SU-DHL-6 (cell line): ENCODE data around the gene NUDT3.

Experiments used
- H2AFZ ChIP-seq: fragments of 200-600 bp; sonication (generic); 2 replicates; pipeline ENCODE4 v1.6.1; 2014; ENCODE audit warnings: low read depth, mild to moderate bottlenecking, moderate library complexity, mixed read lengths, antibody characterized with exemption, low read length; ENCODE audit not compliant: severe bottlenecking
- H3F3A ChIP-seq: fragments of 200-600 bp; shearing (Covaris generic); 2 replicates; pipeline ENCODE4 v1.6.0; 2016; ENCODE audit warnings: antibody characterized with exemption, mild to moderate bottlenecking; ENCODE audit not compliant: insufficient read depth
- H3K27ac ChIP-seq: fragments of 200-600 bp; sonication (generic); 2 replicates; pipeline ENCODE4 v1.5.1; 2016; ENCODE audit warnings: low read depth, mild to moderate bottlenecking, low read length, moderate library complexity, mixed read lengths
- H3K27me3 ChIP-seq: fragments of 200-600 bp; sonication (generic), shearing (Covaris generic); 2 replicates; pipeline ENCODE4 v1.6.0; 2014; ENCODE audit warnings: mild to moderate bottlenecking, low read length
- H3K36me3 ChIP-seq: fragments of 200-600 bp; sonication (generic); 2 replicates; pipeline ENCODE4 v1.6.1; 2014; ENCODE audit warnings: mild to moderate bottlenecking, low read length, mixed read lengths
- H3K4me2 ChIP-seq: fragments of 300-600, 200-600 bp; shearing (Covaris generic), sonication (generic); 2 replicates; pipeline ENCODE4 v1.6.0; 2014; ENCODE audit warnings: low read length, low read depth, mild to moderate bottlenecking; ENCODE audit not compliant: poor library complexity, severe bottlenecking
- H3K4me3 ChIP-seq: fragments of 200-600 bp; sonication (generic); 2 replicates; pipeline ENCODE4 v1.5.1; 2014; ENCODE audit warnings: antibody characterized with exemption, low read length, mild to moderate bottlenecking, mixed read lengths; ENCODE audit not compliant: insufficient read depth, poor library complexity, severe bottlenecking
- H3K79me2 ChIP-seq: fragments of 200-600 bp; sonication (generic); 2 replicates; pipeline ENCODE4 v1.6.1; 2014; ENCODE audit warnings: mild to moderate bottlenecking, low read length, moderate library complexity; ENCODE audit not compliant: insufficient read depth
- H3K9ac ChIP-seq: fragments of 200-600 bp; sonication (generic); 2 replicates; pipeline ENCODE4 v1.7.0; 2014; ENCODE audit warnings: mild to moderate bottlenecking, low read length
- H3K9me2 ChIP-seq: fragments of 200-600 bp; sonication (generic); replicated peaks from 2 replicates; pipeline ENCODE4 v1.6.1; 2014; ENCODE audit warnings: low read length; ENCODE audit not compliant: insufficient read depth
- H3K9me3 ChIP-seq: fragments of 200-600 bp; sonication (generic); 2 replicates; pipeline ENCODE4 v1.6.1; 2014; ENCODE audit warnings: low read length, mixed read lengths; ENCODE audit not compliant: insufficient read depth
- H4K20me1 ChIP-seq: fragments of 200-600 bp; sonication (generic); 2 replicates; pipeline ENCODE4 v1.6.1; 2014; ENCODE audit warnings: low read depth, mild to moderate bottlenecking, antibody characterized with exemption, low read length, moderate library complexity, mixed read lengths
- EZH2phosphoT487 ChIP-seq: fragments of 200-600 bp; sonication (generic), shearing (Covaris generic); conservative IDR thresholded peaks from 2 replicates; pipeline ENCODE4 v1.6.1; 2018; ENCODE audit warnings: mild to moderate bottlenecking, antibody characterized with exemption, low read length, moderate library complexity, mixed read lengths
- TF ChIP-seq, protein P1 (sequence below): fragments of 200-600 bp; sonication (generic); IDR thresholded peaks from one replicate; pipeline ENCODE4 v1.5.1; 2017; ENCODE audit warnings: antibody characterized with exemption, mild to moderate bottlenecking, low read length, moderate library complexity; ENCODE audit not compliant: insufficient read depth, poor library complexity, severe bottlenecking

The NUDT3 gene

DNA sequence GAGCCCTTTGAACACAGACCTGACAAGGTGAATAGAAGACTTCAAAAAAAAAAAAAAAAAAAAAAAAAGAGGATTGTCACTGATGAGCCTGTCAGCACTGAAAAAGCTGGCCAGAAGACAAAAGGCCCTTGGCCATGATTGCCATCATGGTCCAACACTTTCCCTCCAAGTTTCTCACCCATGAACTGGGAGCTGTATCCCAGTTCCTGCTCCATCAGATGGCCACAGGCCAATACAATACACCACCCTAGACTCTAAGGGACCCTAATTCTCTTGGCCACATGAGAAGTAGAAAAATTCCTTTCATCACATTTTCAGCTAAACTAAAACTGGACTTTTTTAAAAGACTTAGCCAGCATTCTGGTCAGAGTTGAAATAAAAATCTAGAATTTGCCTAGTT lies 50.2 kb downstream of the NUDT3 start:
- Histone ChIP-seq H2AFZ (no peak overlapping the region), H4K20me1 (no peaks in the 10 kb centered on the region), H3F3A (no peaks in the 10 kb centered on the region), H3K27me3 (no peaks in the 10 kb centered on the region), H3K9ac (no peak overlapping the region), H3K9me2 (no peaks in the 10 kb centered on the region), H3K9me3 (no peaks in the 10 kb centered on the region), H3K4me2 (no peak overlapping the region), H3K79me2 (peaks cover 64% of the 10 kb centered on the region), H3K36me3 (no peaks in the 10 kb centered on the region; the same call in 1 of the 2 replicates), H3K4me3 (no peak overlapping the region), H3K27ac (no peak overlapping the region)
- no peak for TF ChIP-seq EZH2phosphoT487
- TF ChIP-seq, protein P1, sequence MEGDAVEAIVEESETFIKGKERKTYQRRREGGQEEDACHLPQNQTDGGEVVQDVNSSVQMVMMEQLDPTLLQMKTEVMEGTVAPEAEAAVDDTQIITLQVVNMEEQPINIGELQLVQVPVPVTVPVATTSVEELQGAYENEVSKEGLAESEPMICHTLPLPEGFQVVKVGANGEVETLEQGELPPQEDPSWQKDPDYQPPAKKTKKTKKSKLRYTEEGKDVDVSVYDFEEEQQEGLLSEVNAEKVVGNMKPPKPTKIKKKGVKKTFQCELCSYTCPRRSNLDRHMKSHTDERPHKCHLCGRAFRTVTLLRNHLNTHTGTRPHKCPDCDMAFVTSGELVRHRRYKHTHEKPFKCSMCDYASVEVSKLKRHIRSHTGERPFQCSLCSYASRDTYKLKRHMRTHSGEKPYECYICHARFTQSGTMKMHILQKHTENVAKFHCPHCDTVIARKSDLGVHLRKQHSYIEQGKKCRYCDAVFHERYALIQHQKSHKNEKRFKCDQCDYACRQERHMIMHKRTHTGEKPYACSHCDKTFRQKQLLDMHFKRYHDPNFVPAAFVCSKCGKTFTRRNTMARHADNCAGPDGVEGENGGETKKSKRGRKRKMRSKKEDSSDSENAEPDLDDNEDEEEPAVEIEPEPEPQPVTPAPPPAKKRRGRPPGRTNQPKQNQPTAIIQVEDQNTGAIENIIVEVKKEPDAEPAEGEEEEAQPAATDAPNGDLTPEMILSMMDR = no peak

DNA sequence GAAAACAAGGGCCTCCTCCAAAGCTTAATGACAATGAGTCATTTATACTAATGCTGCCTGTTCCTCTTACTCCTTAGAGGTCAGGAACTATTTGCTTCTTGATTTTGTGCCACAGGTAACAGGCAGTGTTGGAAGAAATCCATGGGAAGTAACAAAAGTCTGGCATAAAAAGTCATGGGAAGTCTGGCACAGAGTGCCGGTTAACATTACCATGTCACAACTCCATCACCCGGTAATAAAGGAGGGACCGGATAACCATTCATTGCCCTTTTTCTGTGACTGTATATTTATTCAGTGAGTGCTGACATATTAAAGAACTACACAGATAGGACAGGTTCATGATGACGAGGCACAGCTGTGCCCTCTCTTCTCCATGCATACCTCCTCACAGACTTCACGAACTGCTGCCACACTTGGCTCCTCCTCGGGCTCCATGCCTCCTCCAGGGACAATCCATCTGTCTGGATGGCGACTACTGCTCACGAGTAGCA lies 50.9 kb downstream of the NUDT3 start:
- H4K20me1 ChIP-seq = no peaks in the 10 kb centered on the region
- no peak overlapping the region for H3K4me2 ChIP-seq
- no peaks in the 10 kb centered on the region; the same call in 1 of the 2 replicates for H3K36me3 ChIP-seq
- H3K27me3 ChIP-seq = no peaks in the 10 kb centered on the region
- H3K4me3 ChIP-seq = no peak overlapping the region
- no peak overlapping the region for H2AFZ ChIP-seq
- no peaks in the 10 kb centered on the region for H3K9me2 ChIP-seq
- TF ChIP-seq EZH2phosphoT487 = no peak
- TF ChIP-seq, protein P1 = no peak
- H3K27ac ChIP-seq = no peak overlapping the region
- H3K9ac ChIP-seq = no peak overlapping the region
- no peaks in the 10 kb centered on the region for H3F3A ChIP-seq
- no peaks in the 10 kb centered on the region for H3K9me3 ChIP-seq
- peaks cover 57% of the 10 kb centered on the region for H3K79me2 ChIP-seq

DNA sequence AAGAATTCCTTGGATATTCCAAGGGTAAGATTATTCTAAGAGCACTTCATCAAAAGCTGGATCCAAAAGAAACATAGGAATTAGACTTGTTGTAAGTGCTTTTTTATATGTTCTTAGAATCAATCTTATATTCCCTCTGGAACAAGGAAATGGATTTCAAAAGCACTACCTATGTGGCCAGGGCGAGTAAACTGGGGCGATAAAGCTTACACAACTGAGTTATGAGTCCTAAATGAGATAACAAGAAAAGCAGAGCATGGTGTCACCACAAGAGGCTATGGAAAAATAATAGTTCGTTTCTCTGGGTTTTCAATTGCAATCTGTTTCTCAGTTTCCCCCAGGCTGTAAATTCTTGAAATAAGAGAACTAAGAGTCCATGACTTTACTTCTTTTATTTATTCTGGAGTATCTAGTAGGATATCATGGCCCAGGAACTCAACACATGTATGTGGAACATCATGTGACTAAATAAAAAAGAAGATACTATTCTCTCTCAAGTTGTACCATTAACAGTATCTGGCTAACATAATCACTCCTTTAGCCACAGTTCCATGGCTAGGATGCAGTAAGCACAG lies 51.5 kb downstream of the NUDT3 start:
- Histone ChIP-seq H3K4me2 (no peak overlapping the region), H3K27ac (no peak overlapping the region), H2AFZ (no peak overlapping the region), H3K36me3 (no peaks in the 10 kb centered on the region; the same call in 1 of the 2 replicates), H3F3A (no peaks in the 10 kb centered on the region), H3K9ac (no peak overlapping the region), H3K9me3 (no peaks in the 10 kb centered on the region), H3K79me2 (peaks cover 52% of the 10 kb centered on the region), H3K4me3 (no peak overlapping the region), H3K27me3 (no peaks in the 10 kb centered on the region), H3K9me2 (no peaks in the 10 kb centered on the region), H4K20me1 (no peaks in the 10 kb centered on the region)
- no peak for TF ChIP-seq EZH2phosphoT487
- TF ChIP-seq, protein P1 = no peak
